Measurements from ENCODE around the gene LCE7A.

The LCE7A gene

GRCh38 chr1:152880907-152881306 is 21.1 kb downstream of the LCE7A start:
- DNase-seq, result peak; percentile 16

DNA sequence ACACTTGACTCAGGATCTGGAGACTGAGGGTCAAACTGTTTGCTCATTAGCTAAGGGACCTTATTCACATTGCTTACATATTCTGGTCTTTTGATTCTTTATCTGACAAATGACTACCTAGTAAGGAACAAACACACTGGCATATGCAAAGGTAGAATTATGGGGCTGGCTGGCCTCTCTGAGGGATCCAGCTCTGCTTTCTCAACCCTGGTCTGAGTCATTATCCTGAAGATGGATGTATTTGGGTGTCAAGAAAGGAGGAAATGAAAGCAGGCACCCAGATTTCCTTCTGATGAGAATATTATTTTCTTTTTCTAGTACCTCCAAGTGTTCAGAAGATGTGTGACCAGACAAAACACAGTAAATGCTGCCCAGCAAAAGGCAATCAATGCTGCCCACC is 24.3 kb downstream of the LCE7A start:
- no peak for DNase-seq

GRCh38 chr1:152884506-152884905 is 24.7 kb downstream of the LCE7A start:
- DNase-seq, result no peak

DNA sequence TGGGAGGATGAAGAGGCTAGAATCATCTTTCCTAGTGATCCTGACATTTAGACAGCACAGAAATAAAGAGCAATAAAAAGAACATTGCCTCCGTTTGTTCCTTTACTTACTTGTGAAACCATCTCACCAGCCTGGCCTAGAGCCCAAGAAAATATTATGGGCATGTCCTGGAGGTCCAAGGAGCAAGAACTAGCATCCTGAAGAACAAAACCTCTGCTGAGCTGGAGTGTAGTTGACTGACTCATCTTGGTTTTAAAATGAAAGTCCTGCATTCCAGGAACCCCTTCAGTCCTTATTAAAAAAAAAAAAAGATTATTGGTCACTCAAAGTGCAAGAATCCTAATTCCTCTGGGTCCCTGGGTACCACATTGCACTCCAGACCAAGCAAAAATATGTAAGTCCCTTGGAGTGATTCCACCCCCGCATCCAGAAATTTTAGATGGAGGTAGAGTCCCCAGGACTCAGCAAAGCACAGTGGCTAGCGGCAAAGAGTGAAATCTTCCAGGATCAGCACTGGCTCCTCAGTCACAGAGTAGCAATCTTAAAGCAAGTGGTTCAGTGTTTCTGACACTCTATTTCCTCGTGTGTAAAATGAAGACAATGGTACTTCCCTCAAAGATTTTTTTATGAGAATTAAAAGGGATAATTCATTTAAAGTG is 25.3 kb downstream of the LCE7A start:
- DNase-seq, result no peak

DNA sequence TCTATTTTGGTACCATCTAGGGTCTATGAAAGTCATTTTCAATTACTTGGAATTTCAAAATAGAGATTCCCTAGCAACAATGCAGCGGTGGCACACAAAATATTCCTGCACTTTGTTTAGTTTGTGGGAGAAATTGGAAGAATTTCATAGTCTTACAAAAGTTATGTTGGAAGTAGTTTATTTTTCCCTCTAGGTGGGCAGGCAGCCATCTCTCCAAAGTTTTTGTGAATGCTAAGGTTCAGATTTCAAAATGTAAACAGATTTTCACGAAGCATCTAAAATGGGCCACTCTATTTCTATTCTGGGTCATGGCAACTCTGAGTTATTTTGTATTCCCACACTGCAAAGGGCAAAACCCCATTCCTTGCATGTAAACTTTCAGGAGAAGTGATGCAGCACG is 26.3 kb downstream of the LCE7A start:
- DNase-seq, result no peak

- no peak for DNase-seq
Measured at GRCh38 chr1:152886758-152887409, 27.1 kb downstream of the LCE7A start.

GRCh38 chr1:152888126-152888525 is 28.3 kb downstream of the LCE7A start:
- no peak for DNase-seq

- no peak for DNase-seq
Measured at GRCh38 chr1:152899027-152899426, 39.2 kb downstream of the LCE7A start.

DNA sequence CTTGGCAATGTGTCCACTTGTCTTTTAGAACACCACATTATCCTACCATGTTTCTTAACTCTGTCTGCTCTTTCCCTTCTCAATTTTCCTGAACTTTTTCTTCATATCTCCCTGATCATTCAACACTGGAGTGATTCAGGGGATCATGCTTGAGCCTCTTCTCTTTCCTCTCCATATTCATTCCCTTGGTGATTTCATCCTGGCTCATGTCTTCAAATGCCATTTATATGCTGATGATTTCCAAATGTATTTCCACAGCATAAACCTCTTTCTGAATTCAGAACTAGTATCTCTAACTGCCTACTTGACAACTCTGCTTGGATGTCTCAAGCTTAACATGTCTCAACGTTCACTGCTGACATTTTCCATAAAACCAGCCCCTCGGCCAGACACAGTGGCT is 40.1 kb downstream of the LCE7A start:
- no peak for DNase-seq

DNA sequence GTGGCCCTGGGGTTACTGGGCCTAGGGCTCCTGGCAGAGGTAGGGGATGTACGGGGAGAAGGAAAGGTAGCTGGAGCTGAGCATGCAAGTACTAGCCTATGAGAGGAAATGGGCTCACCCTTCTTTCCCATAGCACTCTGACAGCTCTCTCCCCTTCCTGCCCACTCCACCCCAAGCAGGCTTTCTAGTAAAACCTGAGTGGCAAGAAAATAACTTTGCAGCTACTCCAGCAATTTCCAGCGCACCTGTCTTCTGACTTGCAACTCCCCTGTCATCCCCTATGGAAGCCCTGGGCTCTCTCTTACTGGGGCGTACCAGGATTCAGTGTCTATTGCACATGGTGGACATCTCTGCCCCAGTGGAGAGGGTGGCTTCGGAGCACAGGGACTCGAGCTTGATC is 41.8 kb downstream of the LCE7A start:
- DNase-seq, result no peak

- DNase-seq, result no peak
Measured at GRCh38 chr1:152902636-152903035, 42.8 kb downstream of the LCE7A start.

DNA sequence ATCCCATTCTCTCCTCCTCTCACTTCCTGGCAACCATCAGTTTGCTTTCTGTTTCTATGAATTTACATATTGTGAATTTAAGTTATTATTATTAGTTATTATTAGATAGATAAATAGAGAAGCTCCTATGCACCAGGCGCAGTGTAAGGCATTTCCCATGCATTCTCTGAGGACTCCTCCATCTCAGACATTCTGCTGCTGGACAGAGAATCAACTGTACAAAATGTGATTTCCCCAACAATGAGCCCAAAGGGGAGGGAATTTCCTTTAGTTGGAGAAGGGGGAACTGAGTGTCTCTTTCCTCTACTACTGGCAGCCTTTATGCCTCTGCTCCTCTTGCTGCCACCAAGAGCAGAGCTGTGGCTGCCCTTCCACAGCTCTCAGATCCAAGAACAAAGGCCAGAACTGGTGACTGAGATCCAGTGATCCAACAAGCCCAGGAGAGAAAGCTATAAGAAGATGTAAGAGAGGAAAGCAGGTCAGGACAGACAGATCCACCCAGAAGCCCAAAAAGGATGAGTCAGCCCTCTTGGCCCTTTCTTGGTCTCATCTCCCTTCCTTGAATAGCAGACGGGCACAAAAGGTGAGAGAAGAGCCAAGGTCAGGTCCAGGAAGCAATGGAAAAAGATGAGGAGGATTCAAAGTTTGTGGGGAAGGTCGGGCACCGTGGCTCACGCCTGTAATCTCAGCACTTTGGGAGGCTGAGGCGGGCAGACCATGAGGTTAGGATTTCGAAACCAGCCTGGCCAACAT is 45.1 kb downstream of the LCE7A start:
- DNase-seq, result no peak

DNA sequence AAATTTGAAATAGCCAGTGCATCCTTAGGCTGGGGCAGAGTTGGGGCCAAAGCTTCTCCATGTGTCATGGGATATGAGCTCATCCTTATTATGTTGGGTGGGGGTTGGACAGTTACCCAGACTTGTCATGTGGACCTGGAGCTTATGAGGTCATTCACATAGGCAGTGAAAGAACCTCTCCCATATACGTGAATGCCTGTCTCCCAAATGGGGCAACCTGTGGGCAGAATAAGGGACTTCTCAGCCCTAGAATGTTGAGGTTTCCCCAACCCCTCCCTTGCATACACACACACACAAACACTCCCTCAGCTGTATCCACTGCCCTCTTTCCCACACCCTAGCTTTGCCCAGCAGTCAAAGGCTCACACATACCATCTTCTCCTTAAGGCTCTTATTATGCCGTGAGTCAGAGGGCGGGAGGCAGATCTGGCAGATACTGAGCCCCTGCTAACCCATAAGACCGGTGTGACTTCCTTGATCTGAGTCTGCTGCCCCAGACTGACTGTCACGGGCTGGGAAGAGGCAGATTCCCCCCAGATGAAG is 46.3 kb downstream of the LCE7A start:
- DNase-seq, result no peak

DNA sequence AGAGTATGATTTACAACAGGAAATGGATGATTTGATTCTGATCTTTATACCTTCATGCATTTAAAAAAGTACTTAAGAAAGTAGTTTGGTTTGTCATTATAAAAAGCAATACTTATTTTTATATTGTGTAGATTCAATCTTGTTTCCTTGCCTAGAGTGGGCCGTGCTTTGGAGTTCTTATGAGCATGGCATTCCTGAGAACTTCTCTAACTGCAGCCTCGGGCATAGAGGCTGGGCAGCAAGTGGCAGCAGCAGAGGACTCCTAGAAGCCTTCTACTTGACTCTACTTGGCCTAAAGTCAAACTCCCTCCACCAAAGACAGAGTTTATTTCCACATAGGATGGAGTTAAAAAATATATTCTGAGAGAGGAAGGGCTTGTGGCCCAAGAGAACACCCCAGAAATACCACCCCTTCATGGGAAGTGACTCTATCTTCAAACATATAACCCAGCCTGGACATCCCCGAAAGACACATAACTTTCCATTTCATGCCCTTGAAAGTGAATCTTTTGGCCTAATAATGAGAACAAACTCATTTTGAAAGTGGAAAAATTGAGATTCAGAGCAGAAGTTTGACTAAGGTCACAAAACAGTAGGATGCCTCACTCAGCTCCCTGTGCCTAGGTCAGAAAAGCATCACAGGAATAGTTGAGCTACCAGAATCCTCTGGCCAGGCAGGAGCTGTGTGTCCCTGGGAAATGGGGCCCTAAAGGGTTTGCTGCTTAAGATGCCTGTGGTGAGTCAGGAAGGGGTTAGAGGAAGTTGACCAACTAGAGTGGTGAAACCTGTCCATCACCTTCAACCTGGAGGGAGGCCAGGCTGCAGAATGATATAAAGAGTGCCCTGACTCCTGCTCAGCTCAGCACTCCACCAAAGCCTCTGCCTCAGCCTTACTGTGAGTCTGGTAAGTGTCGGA is 48.1 kb downstream of the LCE7A start, which contains the start of gene IVL:
TSS of gene IVL (plus strand) at position 861 of the 916 bp plus-strand sequence. CDS start 1,252 bp downstream, outside the sequence.
- peak; percentile 43 for DNase-seq

DNA sequence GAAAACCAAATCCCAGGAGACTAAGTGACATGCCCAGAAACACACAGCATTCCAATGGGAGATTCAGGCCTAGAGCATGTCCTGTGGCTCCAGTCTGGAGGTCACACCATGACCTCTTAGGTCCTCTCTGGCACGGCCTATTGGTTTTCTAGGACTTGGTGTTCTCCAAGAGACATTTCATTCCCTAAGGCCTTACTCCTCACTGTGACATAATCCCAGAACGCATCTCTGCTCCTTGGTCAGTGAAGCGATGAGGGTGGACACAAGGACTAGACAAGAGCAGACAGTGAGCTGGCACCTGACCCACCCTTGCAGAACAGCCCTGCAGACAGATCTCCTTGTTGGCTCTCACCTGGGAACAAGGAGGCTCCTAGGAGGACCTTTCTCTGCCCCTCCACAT is 49.4 kb downstream of the LCE7A start:
- DNase-seq, result no peak
